GM10248 (cell line): Measurements from ENCODE around the gene CENPK.

Experiments
- CTCF ChIA-PET: fragments of 300-600 bp; sonication (Branson Sonifier 250); formaldehyde crosslinking; extraction: SDS; loops from one replicate; lab custom pipeline; 2021; ENCODE audit warnings: antibody characterized with exemption; lab: Yijun Ruan, JAX
- POLR2A ChIA-PET: fragments of 350-650 bp; sonication (Branson Sonifier 250); formaldehyde crosslinking; extraction: SDS; loops from one replicate; lab custom pipeline; 2020; ENCODE audit warnings: antibody characterized with exemption; lab: Yijun Ruan, JAX
- DNase-seq: peaks from one replicate; pipeline ENCODE4 v3.0.0; 2012; ENCODE audit errors: extremely low spot score
- CTCF ChIP-seq: IDR thresholded peaks from 2 replicates; pipeline ENCODE4 v1.5.1; 2012; ENCODE audit warnings: mild to moderate bottlenecking, low read depth; ENCODE audit errors: extremely low read depth, missing control alignments, control extremely low read depth

The CENPK gene

GRCh38 chr5:65570598-65571226, 7.7 kb upstream of the CENPK start:
- POLR2A ChIA-PET = interaction anchor here (0.5 kb wide), 1 partner anchor 41 kb away, joined by 3 read pairs; no protein-coding TSS in a partner anchor
- TF ChIP-seq CTCF = no peak
- no peak for DNase-seq
- CTCF ChIA-PET = interaction anchor here (1.4 kb wide), 1 partner anchor 53 kb away, joined by 4 read pairs; no protein-coding TSS in a partner anchor

- CTCF ChIA-PET = no interaction called here
Measured at GRCh38 chr5:65566505-65566904, 3.5 kb upstream of the CENPK start.

GRCh38 chr5:65563777-65564176, 809 bp upstream of the CENPK start:
- CTCF ChIA-PET = interaction anchor here (1.0 to 1.5 kb wide), 3 partner anchors 12 to 15 kb away, joined by 3 to 4 read pairs (median 4); no protein-coding TSS in a partner anchor
- no peak for DNase-seq
- POLR2A ChIA-PET = no interaction called here
- no peak for TF ChIP-seq CTCF

More at GRCh38 chr5:65566505-65566904, 3.5 kb upstream of the CENPK start:
- POLR2A ChIA-PET = no interaction called here
- DNase-seq = no peak
- TF ChIP-seq CTCF = no peak

GRCh38 chr5:65556718-65557117, 6.2 kb downstream of the CENPK start:
- CTCF ChIA-PET = interaction anchor here (0.7 to 1.4 kb wide), 3 partner anchors 41 to 397 kb away, joined by 3 read pairs; no protein-coding TSS in a partner anchor
- DNase-seq = no peak
- POLR2A ChIA-PET = no interaction called here
- no peak for TF ChIP-seq CTCF

- POLR2A ChIA-PET = no interaction called here
- CTCF ChIA-PET = interaction anchor here (0.9 to 1.4 kb wide), 4 partner anchors 10 to 46 kb away, joined by 3 read pairs; no protein-coding TSS in a partner anchor
- no peak for DNase-seq
- TF ChIP-seq CTCF = no peak
Measured at GRCh38 chr5:65556181-65556580, 6.8 kb downstream of the CENPK start.

- DNase-seq = no peak
- TF ChIP-seq CTCF = no peak
- ChIA-PET POLR2A (no interaction called here), CTCF (interaction anchor here (1.3 to 1.4 kb wide), 2 partner anchors 9 to 40 kb away, joined by 3 read pairs; no protein-coding TSS in a partner anchor)
Measured at GRCh38 chr5:65555287-65555686, 7.7 kb downstream of the CENPK start.
